PFSK-1 (cell line): ENCODE measurements around the gene MFSD12.

ENCODE experiments used
- POLR2AphosphoS5 ChIP-seq: IDR thresholded peaks from 2 replicates; pipeline ENCODE4 v1.6.1; 2012; ENCODE audit warnings: low read depth, mild to moderate bottlenecking, control low read depth, low read length, moderate library complexity
- REST ChIP-seq, 2 experiments: IDR thresholded peaks; 2 replicates each; pipeline versions ENCODE4 v1.6.1 to v1.8.0; 2011 to 2012; ENCODE audit warnings: low read depth in 2 of 2, low read length in 2 of 2, control low read depth in 1 of 2, inconsistent platforms in 1 of 2, mild to moderate bottlenecking in 1 of 2, moderate library complexity in 1 of 2; ENCODE audit not compliant: insufficient read depth in 1 of 2

- TF ChIP-seq POLR2AphosphoS5 = no peak
- TF ChIP-seq REST (IDR thresholded peaks at IDR 0.05; ENCODE audit: insufficient read depth in 1 of 2, low read depth in 2 of 2, low read length in 2 of 2) = no peak
These were observed 28.1 kb upstream of the MFSD12 start, which contains the start of gene GIPC3 for GRCh38 chr19:3585301-3586126.
